HEK293 (cell line): ENCODE measurements around the gene AKAP8.
"Not testable (repeated sequence)": the region's sequence is repeated elsewhere in the genome, so short reads cannot be mapped to it uniquely, and the experiment has no call there.

ENCODE experiments used
- CTCF ChIA-PET: fragments of 350-600 bp; formaldehyde crosslinking; extraction: SDS; loops from one replicate; lab custom pipeline; 2021; ENCODE audit warnings: antibody characterized with exemption; lab: Yijun Ruan, JAX
- POLR2A ChIA-PET: fragments of 300-600 bp; formaldehyde crosslinking; extraction: SDS; loops from one replicate; lab custom pipeline; 2020; ENCODE audit warnings: antibody characterized with exemption, inconsistent platforms; lab: Yijun Ruan, JAX
- H3K27ac ChIP-seq: fragments of 200-500 bp; sonication (Bioruptor generic); 2 replicates; pipeline ENCODE4 v1.5.1; 2014; ENCODE audit warnings: low read depth, low read length, control low read depth, inconsistent platforms; ENCODE audit errors: extremely low read depth
- H3K36me3 ChIP-seq, 2 experiments: fragments of 200-500 bp in 1 of 2; sonication (Bioruptor generic) in 1 of 2; 1 replicate in 1 of 2; 2 replicates in 1 of 2; pipeline ENCODE4 v1.5.1; 2014 to 2017; ENCODE audit warnings: inconsistent platforms in 2 of 2, low read length in 2 of 2; ENCODE audit not compliant: control insufficient read depth in 2 of 2, insufficient read depth in 1 of 2
- H3K4me1 ChIP-seq: fragments of 200-500 bp; sonication (Bioruptor generic); 2 replicates; pipeline ENCODE4 v1.5.1; 2014; ENCODE audit warnings: mild to moderate bottlenecking, low read length, inconsistent platforms; ENCODE audit not compliant: control insufficient read depth, insufficient read depth
- H3K4me3 ChIP-seq: 2 replicates; pipeline ENCODE4 v1.5.1; 2011; ENCODE audit warnings: low read depth, mild to moderate bottlenecking, control low read depth, low read length, moderate library complexity
- H3K9me3 ChIP-seq: fragments of 200-500 bp; sonication (Bioruptor generic); 2 replicates; pipeline ENCODE4 v1.5.1; 2014; ENCODE audit warnings: low read depth, low read length, inconsistent platforms; ENCODE audit not compliant: control insufficient read depth, insufficient read depth
- GLIS2 ChIP-seq: fragments of 450-650 bp; formaldehyde crosslinking; IDR thresholded peaks from 2 replicates; pipeline ENCODE4 v1.5.1; 2016; ENCODE audit warnings: missing biosample characterization, missing genetic modification characterization
- HOXD13 ChIP-seq: sonication (generic); formaldehyde crosslinking; IDR thresholded peaks from 2 replicates; pipeline ENCODE4 v1.8.0; 2022; ENCODE audit warnings: missing genetic modification reagents, borderline replicate concordance
- REST ChIP-seq: fragments of 450-650 bp; formaldehyde crosslinking; IDR thresholded peaks from 2 replicates; pipeline ENCODE4 v1.5.1; 2016; ENCODE audit warnings: missing biosample characterization, missing genetic modification characterization
- SALL2 ChIP-seq: fragments of 450-650 bp; formaldehyde crosslinking; IDR thresholded peaks from 2 replicates; pipeline ENCODE4 v1.5.0; 2017; ENCODE audit warnings: missing biosample characterization, mild to moderate bottlenecking, missing genetic modification characterization, borderline replicate concordance
- TRIM28 ChIP-seq: IDR thresholded peaks from 2 replicates; pipeline ENCODE4 v1.6.1; 2011; ENCODE audit warnings: low read length, control low read depth, borderline replicate concordance
- ZBTB48 ChIP-seq: fragments of 450-650 bp; formaldehyde crosslinking; IDR thresholded peaks from 2 replicates; pipeline ENCODE4 v1.5.1; 2016; ENCODE audit warnings: missing biosample characterization, missing genetic modification characterization
- ZNF155 ChIP-seq: fragments of 450-650 bp; formaldehyde crosslinking; IDR thresholded peaks from 2 replicates; pipeline ENCODE4 v1.5.1; 2016; ENCODE audit warnings: missing biosample characterization, missing genetic modification characterization
- ZNF202 ChIP-seq: fragments of 450-650 bp; formaldehyde crosslinking; IDR thresholded peaks from 2 replicates; pipeline ENCODE4 v1.5.1; 2016; ENCODE audit warnings: missing biosample characterization, missing genetic modification characterization, borderline replicate concordance
- ZNF239 ChIP-seq: fragments of 450-650 bp; formaldehyde crosslinking; IDR thresholded peaks from 2 replicates; pipeline ENCODE4 v1.5.1; 2016; ENCODE audit warnings: missing biosample characterization, missing genetic modification characterization
- ZNF596 ChIP-seq: fragments of 450-650 bp; IDR thresholded peaks from 2 replicates; pipeline ENCODE4 v1.5.0; 2018; ENCODE audit warnings: missing biosample characterization, mild to moderate bottlenecking, missing genetic modification characterization, moderate library complexity
- ZNF707 ChIP-seq: fragments of 450-650 bp; formaldehyde crosslinking; IDR thresholded peaks from 2 replicates; pipeline ENCODE4 v1.5.1; 2016; ENCODE audit warnings: missing biosample characterization, missing genetic modification characterization
- ZSCAN30 ChIP-seq: fragments of 450-650 bp; IDR thresholded peaks from 2 replicates; pipeline ENCODE4 v1.5.1; 2018; ENCODE audit warnings: missing biosample characterization, mild to moderate bottlenecking, missing genetic modification characterization, moderate library complexity
- TF ChIP-seq, protein P1 (sequence below): fragments of 450-650 bp; formaldehyde crosslinking; IDR thresholded peaks from 2 replicates; pipeline ENCODE4 v1.5.1; 2016; ENCODE audit warnings: missing biosample characterization, missing genetic modification characterization
- TF ChIP-seq, protein P2 (sequence below): IDR thresholded peaks from 2 replicates; pipeline ENCODE4 v1.6.1; 2011; ENCODE audit warnings: mild to moderate bottlenecking, low read depth, low read length, borderline replicate concordance

The AKAP8 gene

GRCh38 chr19:15367439-15367838 is 12.1 kb downstream of the AKAP8 start (continued):
- TF ChIP-seq ZNF155 (no peak), ZSCAN30 (tag by site-specific recombination) (no peak)

GRCh38 chr19:15365264-15365663 is 14.3 kb downstream of the AKAP8 start:
- H3K4me1 ChIP-seq: no peaks in the 10 kb centered on the region
- peaks cover 17 to 75% of the 10 kb centered on the region in 2 experiments for H3K36me3 ChIP-seq
- no peak overlapping the region for H3K4me3 ChIP-seq
- H3K9me3 ChIP-seq: no peaks in the 10 kb centered on the region
- POLR2A ChIA-PET: no interaction called here
- TF ChIP-seq, protein P1, sequence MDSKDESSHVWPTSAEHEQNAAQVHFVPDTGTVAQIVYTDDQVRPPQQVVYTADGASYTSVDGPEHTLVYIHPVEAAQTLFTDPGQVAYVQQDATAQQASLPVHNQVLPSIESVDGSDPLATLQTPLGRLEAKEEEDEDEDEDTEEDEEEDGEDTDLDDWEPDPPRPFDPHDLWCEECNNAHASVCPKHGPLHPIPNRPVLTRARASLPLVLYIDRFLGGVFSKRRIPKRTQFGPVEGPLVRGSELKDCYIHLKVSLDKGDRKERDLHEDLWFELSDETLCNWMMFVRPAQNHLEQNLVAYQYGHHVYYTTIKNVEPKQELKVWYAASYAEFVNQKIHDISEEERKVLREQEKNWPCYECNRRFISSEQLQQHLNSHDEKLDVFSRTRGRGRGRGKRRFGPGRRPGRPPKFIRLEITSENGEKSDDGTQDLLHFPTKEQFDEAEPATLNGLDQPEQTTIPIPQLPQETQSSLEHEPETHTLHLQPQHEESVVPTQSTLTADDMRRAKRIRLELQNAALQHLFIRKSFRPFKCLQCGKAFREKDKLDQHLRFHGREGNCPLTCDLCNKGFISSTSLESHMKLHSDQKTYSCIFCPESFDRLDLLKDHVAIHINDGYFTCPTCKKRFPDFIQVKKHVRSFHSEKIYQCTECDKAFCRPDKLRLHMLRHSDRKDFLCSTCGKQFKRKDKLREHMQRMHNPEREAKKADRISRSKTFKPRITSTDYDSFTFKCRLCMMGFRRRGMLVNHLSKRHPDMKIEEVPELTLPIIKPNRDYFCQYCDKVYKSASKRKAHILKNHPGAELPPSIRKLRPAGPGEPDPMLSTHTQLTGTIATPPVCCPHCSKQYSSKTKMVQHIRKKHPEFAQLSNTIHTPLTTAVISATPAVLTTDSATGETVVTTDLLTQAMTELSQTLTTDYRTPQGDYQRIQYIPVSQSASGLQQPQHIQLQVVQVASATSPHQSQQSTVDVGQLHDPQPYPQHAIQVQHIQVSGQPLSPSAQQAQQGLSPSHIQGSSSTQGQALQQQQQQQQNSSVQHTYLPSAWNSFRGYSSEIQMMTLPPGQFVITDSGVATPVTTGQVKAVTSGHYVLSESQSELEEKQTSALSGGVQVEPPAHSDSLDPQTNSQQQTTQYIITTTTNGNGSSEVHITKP: no peak
- TF ChIP-seq HOXD13 (CRISPR knock-in tag) (no peak), GLIS2 (tag by site-specific recombination) (no peak), ZNF596 (no peak), ZNF707 (tag by site-specific recombination) (no peak), REST (tag by site-specific recombination) (no peak), ZBTB48 (tag by site-specific recombination) (no peak), ZNF239 (tag by site-specific recombination) (no peak), TRIM28 (no peak), ZNF202 (tag by site-specific recombination) (no peak), SALL2 (tag by site-specific recombination) (no peak)
- TF ChIP-seq, protein P2, sequence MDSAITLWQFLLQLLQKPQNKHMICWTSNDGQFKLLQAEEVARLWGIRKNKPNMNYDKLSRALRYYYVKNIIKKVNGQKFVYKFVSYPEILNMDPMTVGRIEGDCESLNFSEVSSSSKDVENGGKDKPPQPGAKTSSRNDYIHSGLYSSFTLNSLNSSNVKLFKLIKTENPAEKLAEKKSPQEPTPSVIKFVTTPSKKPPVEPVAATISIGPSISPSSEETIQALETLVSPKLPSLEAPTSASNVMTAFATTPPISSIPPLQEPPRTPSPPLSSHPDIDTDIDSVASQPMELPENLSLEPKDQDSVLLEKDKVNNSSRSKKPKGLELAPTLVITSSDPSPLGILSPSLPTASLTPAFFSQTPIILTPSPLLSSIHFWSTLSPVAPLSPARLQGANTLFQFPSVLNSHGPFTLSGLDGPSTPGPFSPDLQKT: no peak
- CTCF ChIA-PET: interaction anchor here (0.5 to 1.0 kb wide), 2 partner anchors 16 to 90 kb away, joined by 3 read pairs; no protein-coding TSS in a partner anchor
- H3K27ac ChIP-seq: no peak overlapping the region

DNA sequence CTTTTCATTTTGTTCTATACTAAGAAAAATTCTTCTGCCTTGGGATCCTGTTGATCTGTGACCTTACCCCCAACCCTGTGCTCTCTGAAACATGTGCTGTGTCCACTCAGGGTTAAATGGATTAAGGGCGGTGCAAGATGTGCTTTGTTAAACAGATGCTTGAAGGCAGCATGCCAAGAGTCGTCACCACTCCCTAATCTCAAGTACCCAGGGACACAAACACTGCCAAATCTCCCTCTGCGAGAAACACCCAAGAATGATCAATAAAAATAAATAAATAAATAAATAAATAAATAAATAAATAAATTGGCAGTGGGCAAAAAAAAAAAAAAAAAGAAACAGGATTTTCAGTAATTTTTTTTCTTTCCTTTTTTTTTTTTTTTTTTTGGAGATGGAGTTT is 15.8 kb downstream of the AKAP8 start:
- H3K4me3 ChIP-seq, POLR2A ChIA-PET, H3K9me3 ChIP-seq, H3K4me1 ChIP-seq, H3K27ac ChIP-seq: not testable (repeated sequence)
- H3K36me3 ChIP-seq: peaks cover 24 to 72% of the 10 kb centered on the region in 2 experiments
- CTCF ChIA-PET: interaction anchor here (0.7 kb wide), 1 partner anchor 58 kb away, joined by 4 read pairs; no protein-coding TSS in a partner anchor

GRCh38 chr19:15363048-15363447 is 16.5 kb downstream of the AKAP8 start:
- H3K27ac ChIP-seq, H3K9me3 ChIP-seq, CTCF ChIA-PET, POLR2A ChIA-PET, H3K4me3 ChIP-seq, H3K4me1 ChIP-seq: not testable (repeated sequence)
- H3K36me3 ChIP-seq: peaks cover 31 to 72% of the 10 kb centered on the region in 2 experiments

GRCh38 chr19:15360015-15360414 is 19.6 kb downstream of the AKAP8 start:
- not testable (repeated sequence) for H3K4me3 ChIP-seq, H3K27ac ChIP-seq, H3K9me3 ChIP-seq, H3K4me1 ChIP-seq
- H3K36me3 ChIP-seq: peaks cover 40 to 64% of the 10 kb centered on the region in 2 experiments
- ChIA-PET CTCF (interaction anchor here (1.1 kb wide), 1 partner anchor 182 kb away, joined by 5 read pairs; no protein-coding TSS in a partner anchor), POLR2A (interaction anchor here (0.5 kb wide), 1 partner anchor 55 kb away, joined by 6 read pairs; no protein-coding TSS in a partner anchor)
